Panc1 (cell line): ENCODE data around the gene COX5A. TPM values are rescaled to one million over a fixed set of nuclear protein-coding genes. Genes with fewer than 3 reads are reported as not detected.

Experiments
- ATAC-seq: fragments of 200-7000 bp; cut with Tn5 transposase; 2 replicates; pipeline ENCODE4 v1.9.1; 2020; ENCODE audit warnings: mild to moderate bottlenecking, moderate library complexity
- BruUV-seq: library from RNA; stranded (reverse); fragments of 400-500 nt; replicated peaks from 2 replicates; lab custom pipeline; 2021; lab: Mats Ljungman, UMichigan
- CTCF ChIA-PET: fragments of 300-600 bp; sonication (Branson Sonifier 250); formaldehyde crosslinking; loops from one replicate; lab custom pipeline; 2022; ENCODE audit warnings: antibody characterized with exemption; lab: Charles Lee
- POLR2A ChIA-PET: fragments of 300-600 bp; sonication (Branson Sonifier 250); formaldehyde crosslinking; loops from one replicate; lab custom pipeline; 2022; ENCODE audit warnings: antibody characterized with exemption; lab: Charles Lee
- DNase-seq: peaks from one replicate; pipeline ENCODE4 v3.0.0-alpha.2; 2010; ENCODE audit warnings: low read depth, low spot score
- H3K27ac ChIP-seq: 2 replicates; pipeline ENCODE4 v1.5.1; 2011; ENCODE audit warnings: mild to moderate bottlenecking, low read length, inconsistent platforms
- H3K27me3 ChIP-seq: fragments of 200-500 bp; sonication (Bioruptor generic); 2 replicates; pipeline ENCODE4 v1.6.0; 2014; ENCODE audit warnings: low read length, inconsistent platforms; ENCODE audit not compliant: control insufficient read depth, insufficient read depth
- H3K36me3 ChIP-seq: fragments of 200-500 bp; sonication (Bioruptor generic); 2 replicates; pipeline ENCODE4 v1.5.1; 2014; ENCODE audit warnings: inconsistent platforms, mild to moderate bottlenecking, low read length, moderate library complexity; ENCODE audit not compliant: control insufficient read depth, insufficient read depth
- H3K4me1 ChIP-seq: 2 replicates; pipeline ENCODE4 v1.5.1; 2011; ENCODE audit warnings: inconsistent platforms, mild to moderate bottlenecking, low read length, moderate library complexity; ENCODE audit not compliant: control insufficient read depth, insufficient read depth
- H3K4me3 ChIP-seq, 2 experiments: 2 replicates each; pipeline ENCODE4 v1.5.1; 2011 to 2012; ENCODE audit warnings: low read depth in 2 of 2, low read length in 2 of 2, mild to moderate bottlenecking in 2 of 2, inconsistent platforms in 1 of 2, moderate library complexity in 1 of 2
- H3K9me3 ChIP-seq: fragments of 200-500 bp; sonication (Bioruptor generic); 2 replicates; pipeline ENCODE4 v1.5.1; 2014; ENCODE audit warnings: low read depth, mild to moderate bottlenecking, inconsistent platforms, low read length, moderate library complexity; ENCODE audit not compliant: control insufficient read depth, insufficient read depth
- CTCF ChIP-seq: fragments of 450-650 bp; IDR thresholded peaks from 2 replicates; pipeline ENCODE4 v1.5.1; 2017; ENCODE audit warnings: mild to moderate bottlenecking
- POLR2AphosphoS5 ChIP-seq: IDR thresholded peaks from 2 replicates; pipeline ENCODE4 v1.6.1; 2012; ENCODE audit warnings: mild to moderate bottlenecking, low read depth, low read length, moderate library complexity
- REST ChIP-seq, 2 experiments: IDR thresholded peaks; 2 replicates each; pipeline ENCODE4 v1.6.1; 2011 to 2012; ENCODE audit warnings: low read depth in 2 of 2, control low read depth in 1 of 2, low read length in 1 of 2, mild to moderate bottlenecking in 1 of 2, moderate library complexity in 1 of 2; ENCODE audit not compliant: insufficient read depth in 1 of 2
- SIN3A ChIP-seq: IDR thresholded peaks from 2 replicates; pipeline ENCODE4 v1.6.1; 2012; ENCODE audit warnings: low read depth, mild to moderate bottlenecking, low read length, moderate library complexity, borderline replicate concordance; ENCODE audit not compliant: insufficient read depth
- TCF7L2 ChIP-seq: IDR thresholded peaks from 2 replicates; pipeline ENCODE4 v1.6.1; 2011; ENCODE audit warnings: mild to moderate bottlenecking, low read depth, low read length, inconsistent platforms
- in situ Hi-C: cut with HindIII; loops from 2 replicates; pipeline ENCODE4 v1.10.0; 2016; ENCODE audit warnings: low sequenced_read_pairs, low pct_unique_long_range_greater_than_20kb
- intact Hi-C: fragments of 100-400 bp; cut with micrococcal nuclease; formaldehyde crosslinking; loops from one replicate; pipeline ENCODE4 v1.10.0; 2022; ENCODE audit not compliant: unreplicated experiment
- total RNA-seq: library from RNA; stranded (reverse); gene quantifications from one replicate; pipeline ENCODE4 v1.2.1, GENCODE V29; 2021; ENCODE audit not compliant: unreplicated experiment

COX5A gene
- total RNA-seq, 1 experiment from 2014 or later, result 353 TPM

DNA sequence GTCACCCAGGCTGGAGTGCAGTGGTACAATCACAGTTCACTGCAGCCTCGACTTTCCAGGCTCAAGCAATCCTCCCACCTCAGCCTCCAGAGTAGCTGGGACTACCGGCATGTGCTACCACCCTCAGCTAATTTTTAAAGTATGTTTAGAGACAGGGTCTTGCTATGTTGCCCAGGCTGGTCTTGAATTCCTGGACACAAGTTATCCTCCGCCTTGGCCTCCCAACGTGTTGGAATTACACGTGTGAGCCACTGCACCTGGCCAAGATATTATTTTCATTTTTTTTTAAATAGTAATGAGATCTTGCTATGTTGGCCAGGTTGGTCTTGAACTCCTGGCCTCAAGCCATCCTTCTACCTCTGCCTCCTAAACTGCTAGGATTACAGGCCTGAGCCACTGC lies 52.4 kb downstream of the COX5A start:
- no peak for TF ChIP-seq TCF7L2
- no peak for TF ChIP-seq POLR2AphosphoS5
- no peak for TF ChIP-seq REST (IDR thresholded peaks at IDR 0.05; ENCODE audit: insufficient read depth in 1 of 2, low read depth in 2 of 2, low read length in 1 of 2)
- no peak for TF ChIP-seq SIN3A
- TF ChIP-seq CTCF, result no peak
- intact Hi-C loops (no loop called here), in situ Hi-C loops (no loop called here)
- ATAC-seq, result no peak
- H3K27ac ChIP-seq, result no peak overlapping the region
- H3K4me1 ChIP-seq, result peaks cover 7% of the 10 kb centered on the region
- DNase-seq, result no peak
- no TSS peak for BruUV-seq
- H3K27me3 ChIP-seq, result no peaks in the 10 kb centered on the region
- POLR2A ChIA-PET, result interaction anchor here (0.7 kb wide), 1 partner anchor 144 kb away, joined by 4 read pairs; no protein-coding TSS in a partner anchor
- no peaks in the 10 kb centered on the region for H3K9me3 ChIP-seq
- H3K36me3 ChIP-seq, result no peaks in the 10 kb centered on the region
- CTCF ChIA-PET, result interaction anchor here (0.6 kb wide), 1 partner anchor 11 kb away, joined by 3 read pairs; no protein-coding TSS in a partner anchor
- no peak overlapping the region for H3K4me3 ChIP-seq

DNA sequence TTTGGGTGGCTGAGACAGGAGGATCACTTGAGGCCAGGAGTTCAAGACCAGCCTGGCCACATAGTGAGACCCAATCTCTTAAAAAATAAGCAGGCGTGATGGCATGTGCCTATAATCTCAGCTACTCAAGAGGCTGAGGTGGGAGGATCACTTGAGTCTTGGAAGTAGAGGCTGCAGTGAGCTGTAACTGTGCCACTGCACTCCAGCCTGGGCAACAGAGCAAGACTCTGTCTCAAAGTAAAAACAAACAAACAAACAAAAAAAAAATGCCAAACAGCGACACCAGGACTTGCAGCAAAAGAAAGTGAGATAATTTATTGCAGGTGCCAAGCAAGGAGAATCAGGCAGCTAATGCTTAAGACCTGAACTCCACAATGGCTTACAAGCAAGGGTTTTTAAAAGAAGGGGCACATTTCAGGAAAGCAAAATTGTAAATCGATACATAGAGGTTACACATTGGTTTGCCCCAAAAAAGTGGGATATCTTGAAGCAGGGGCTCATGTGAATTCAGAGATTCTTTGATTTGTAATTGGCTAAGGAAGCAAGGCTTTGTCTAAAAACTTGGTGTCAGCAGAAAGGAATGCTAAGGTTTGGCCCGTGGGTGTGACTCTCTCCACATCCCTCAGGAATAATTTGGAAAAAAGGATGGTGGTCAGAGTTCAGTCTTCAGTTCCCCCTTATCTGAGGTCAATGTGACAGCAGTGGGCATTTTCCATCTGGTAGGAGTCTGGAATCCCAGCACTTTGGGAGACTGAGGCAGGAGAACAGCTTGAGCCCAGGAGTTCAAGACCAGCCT lies 53.2 kb downstream of the COX5A start:
- no peak overlapping the region for H3K4me3 ChIP-seq
- ChIA-PET POLR2A (no interaction called here), CTCF (no interaction called here)
- TF ChIP-seq CTCF (no peak), SIN3A (no peak), POLR2AphosphoS5 (no peak), REST (IDR thresholded peaks at IDR 0.05; ENCODE audit: insufficient read depth in 1 of 2, low read depth in 2 of 2, low read length in 1 of 2) (no peak), TCF7L2 (no peak)
- DNase-seq, result no peak
- no peaks in the 10 kb centered on the region for H3K9me3 ChIP-seq
- no peaks in the 10 kb centered on the region for H3K36me3 ChIP-seq
- no peak overlapping the region for H3K27ac ChIP-seq
- ATAC-seq, result no peak
- in situ Hi-C loops (no loop called here), intact Hi-C loops (no loop called here)
- no peaks in the 10 kb centered on the region for H3K27me3 ChIP-seq
- peaks cover 5% of the 10 kb centered on the region for H3K4me1 ChIP-seq
- BruUV-seq, result no TSS peak
